Activated CD4-positive, alpha-beta memory T cell treated with anti-CD3 and anti-CD28 coated beads, Interleukin-2, amount 10 ng/mL, durations not matched to agents 7 days and 5 days (primary cell): ENCODE measurements around the gene UTP15. TPM values are rescaled to one million over a fixed set of nuclear protein-coding genes. Genes with fewer than 3 reads are reported as not detected.

ENCODE experiments used
- CTCF ChIA-PET: fragments of 350-600 bp; sonication (Branson Sonifier 250); formaldehyde crosslinking; loops from one replicate; lab custom pipeline; 2021; ENCODE audit warnings: antibody characterized with exemption, inconsistent platforms; lab: Charles Lee
- POLR2A ChIA-PET: fragments of 350-600 bp; sonication (Branson Sonifier 250); formaldehyde crosslinking; loops from one replicate; lab custom pipeline; 2021; ENCODE audit warnings: antibody characterized with exemption; lab: Charles Lee
- DNase-seq: peaks from one replicate; pipeline ENCODE4 v3.0.0-alpha.2; 2020
- H3K27ac Mint-ChIP-seq: one replicate; pipeline ENCODE4 v1.8.0; 2021; ENCODE audit warnings: mild to moderate bottlenecking, mixed read lengths
- H3K27me3 Mint-ChIP-seq: one replicate; pipeline ENCODE4 v1.8.0; 2021; ENCODE audit warnings: mixed read lengths
- H3K36me3 Mint-ChIP-seq: one replicate; pipeline ENCODE4 v1.8.0; 2021; ENCODE audit warnings: low read depth, mixed read lengths
- H3K4me1 Mint-ChIP-seq: one replicate; pipeline ENCODE4 v1.8.0; 2021; ENCODE audit warnings: mixed read lengths
- H3K4me3 Mint-ChIP-seq: one replicate; pipeline ENCODE4 v1.8.0; 2021; ENCODE audit warnings: mild to moderate bottlenecking, mixed read lengths
- H3K9me3 Mint-ChIP-seq: one replicate; pipeline ENCODE4 v1.8.0; 2021; ENCODE audit warnings: mixed read lengths
- total RNA-seq, 2 experiments: library from RNA; stranded (reverse); gene quantifications; one replicate each; pipeline ENCODE4 v1.2.3, GENCODE V29; 2021

Gene UTP15
- total RNA-seq, 2 experiments from 2014 or later: 15.1 to 15.4 TPM

DNA sequence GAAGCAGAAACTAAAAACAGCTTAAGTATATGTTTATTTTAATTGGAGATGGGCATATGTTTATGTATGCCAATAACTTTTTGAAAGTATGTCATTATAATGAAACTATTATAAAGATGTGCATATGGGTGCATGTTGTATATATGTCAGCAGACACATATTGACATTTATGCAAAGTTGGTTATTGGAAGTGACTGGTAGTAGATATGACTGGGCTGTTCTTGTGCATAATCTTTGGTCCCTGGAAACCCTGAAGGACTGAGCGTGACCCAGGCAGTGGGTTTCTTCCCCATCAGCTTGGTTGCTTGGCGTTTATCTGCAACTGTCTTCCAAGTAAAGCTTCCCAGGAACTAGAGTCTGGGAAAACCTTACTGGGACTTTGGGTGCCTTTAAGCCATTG is 25.8 kb upstream of the UTP15 start:
- ChIA-PET POLR2A (interaction anchor here (2.5 kb wide), 1 partner anchor 42 kb away, joined by 6 read pairs; the partner anchor contains the start of gene BTF3), CTCF (interaction anchor here (1.3 to 1.5 kb wide), 2 partner anchors 19 to 20 kb away, joined by 3 to 7 read pairs; no protein-coding TSS in a partner anchor)
- peaks cover 16% of the 10 kb centered on the region for H3K27me3 Mint-ChIP-seq

DNA sequence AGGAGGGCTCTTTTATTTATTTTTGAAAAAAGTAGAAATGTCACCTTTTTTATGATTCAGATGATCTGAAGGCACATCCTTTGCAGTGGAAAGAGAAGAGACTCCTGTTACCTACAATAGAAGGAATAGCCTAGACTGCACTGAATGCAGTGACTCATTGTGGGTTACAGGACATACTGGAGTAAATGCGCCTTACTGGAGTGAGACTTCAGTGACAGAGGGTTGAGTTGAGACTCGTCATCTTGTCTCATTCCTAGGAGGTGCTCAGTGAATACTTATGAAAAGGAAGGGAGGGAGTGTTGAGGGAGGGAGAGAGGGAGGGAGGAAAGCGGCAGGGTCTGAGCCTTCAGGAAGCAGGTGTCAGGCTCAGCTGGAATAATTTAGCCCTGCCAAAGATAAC is 25.4 kb upstream of the UTP15 start:
- Mint-ChIP-seq H3K27me3 (peaks cover 14% of the 10 kb centered on the region), H3K4me3 (no peak overlapping the region), H3K27ac (no peak overlapping the region), H3K9me3 (no peaks in the 10 kb centered on the region), H3K36me3 (no peaks in the 10 kb centered on the region), H3K4me1 (peaks cover 11% of the 10 kb centered on the region)
- DNase-seq: no peak
- ChIA-PET POLR2A (interaction anchor here (2.5 kb wide), 1 partner anchor 43 kb away, joined by 6 read pairs; the partner anchor contains the start of gene BTF3), CTCF (interaction anchor here (1.3 to 1.5 kb wide), 2 partner anchors 19 to 21 kb away, joined by 3 to 7 read pairs; no protein-coding TSS in a partner anchor)

More for the DNA sequence above, 25.8 kb upstream of the UTP15 start:
- Mint-ChIP-seq H3K4me3 (no peak overlapping the region), H3K4me1 (peaks cover 11% of the 10 kb centered on the region), H3K9me3 (no peaks in the 10 kb centered on the region), H3K27ac (no peak overlapping the region), H3K36me3 (no peaks in the 10 kb centered on the region)
- DNase-seq: no peak

DNA sequence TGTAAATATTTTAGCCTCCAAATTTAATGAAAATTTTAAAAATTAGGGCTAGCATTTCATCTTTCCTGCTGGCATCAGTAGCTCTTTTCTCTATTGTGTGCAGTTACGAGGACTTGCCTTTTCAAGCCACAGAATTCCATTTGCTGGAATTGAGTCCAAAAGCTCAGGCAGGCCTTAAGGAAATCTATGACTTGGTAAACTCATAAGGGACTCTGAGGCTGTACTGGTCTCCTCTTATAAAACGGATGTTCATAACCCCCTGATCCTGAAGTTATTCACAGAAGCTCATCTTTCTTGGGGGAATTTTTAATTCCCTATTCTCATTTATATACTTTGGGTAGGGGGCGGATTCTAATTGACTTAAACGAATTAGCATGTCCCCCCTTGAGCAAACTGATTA is 23.5 kb upstream of the UTP15 start:
- Mint-ChIP-seq H3K4me3 (no peak overlapping the region), H3K27me3 (peaks cover 15% of the 10 kb centered on the region), H3K9me3 (no peaks in the 10 kb centered on the region), H3K27ac (no peak overlapping the region), H3K36me3 (no peaks in the 10 kb centered on the region), H3K4me1 (peaks cover 11% of the 10 kb centered on the region)
- CTCF ChIA-PET: interaction anchor here (0.6 to 1.1 kb wide), 2 partner anchors 22 to 693 kb away, joined by 3 read pairs; no protein-coding TSS in a partner anchor
- no peak for DNase-seq
- POLR2A ChIA-PET: interaction anchor here (0.6 kb wide), 1 partner anchor 24 kb away, joined by 3 read pairs; no protein-coding TSS in a partner anchor

DNA sequence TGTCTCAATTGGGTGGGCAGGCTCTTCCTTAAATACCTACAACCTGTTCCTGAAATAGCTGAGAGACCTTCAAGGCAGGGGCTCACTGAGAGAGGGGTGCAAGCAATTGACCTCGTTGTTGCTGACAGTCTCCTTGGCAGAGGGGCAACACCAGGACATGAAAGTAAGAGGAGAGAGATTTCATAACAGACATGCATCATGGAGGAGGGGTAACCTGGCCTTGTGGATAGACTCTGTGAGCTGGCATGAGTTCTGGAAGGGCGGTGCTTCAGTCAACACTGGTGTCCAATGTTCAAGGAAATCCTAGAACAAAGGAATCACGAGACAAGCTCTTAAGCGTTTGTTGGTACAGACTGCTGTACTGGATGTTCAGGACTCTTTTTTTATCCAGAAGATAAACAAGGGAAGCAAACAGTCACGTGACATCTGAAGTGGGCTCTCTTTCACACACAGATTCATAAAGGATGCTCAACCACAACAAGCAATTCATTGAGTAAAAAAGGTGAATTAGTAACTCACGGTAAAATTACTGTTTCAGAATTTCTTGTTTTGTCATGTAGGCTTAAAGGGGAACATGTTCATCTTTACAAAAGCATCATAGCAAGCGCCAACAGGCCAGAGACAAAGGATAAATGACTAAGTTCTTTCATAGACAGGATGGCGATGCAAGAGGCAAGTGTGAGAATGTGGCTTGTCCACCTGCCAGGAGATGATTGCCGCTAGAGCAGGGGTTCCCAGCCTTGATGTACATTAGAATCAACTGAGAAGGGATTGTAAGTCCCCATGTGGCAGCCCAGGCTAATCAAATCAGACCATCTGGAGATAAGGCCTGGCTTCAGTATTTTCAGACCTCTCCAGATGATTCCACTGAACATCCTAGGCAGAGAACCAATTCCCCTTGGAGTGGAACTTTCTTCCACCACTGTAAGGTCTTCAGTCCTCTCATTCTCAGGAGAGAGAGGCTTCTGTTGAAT is 20.8 kb upstream of the UTP15 start:
- H3K4me3 Mint-ChIP-seq: no peak overlapping the region
- POLR2A ChIA-PET: no interaction called here
- H3K27me3 Mint-ChIP-seq: peaks cover 15% of the 10 kb centered on the region
- no peak overlapping the region for H3K27ac Mint-ChIP-seq
- H3K4me1 Mint-ChIP-seq: peaks cover 11% of the 10 kb centered on the region
- H3K36me3 Mint-ChIP-seq: no peaks in the 10 kb centered on the region
- no peak for DNase-seq
- CTCF ChIA-PET: no interaction called here
- H3K9me3 Mint-ChIP-seq: no peaks in the 10 kb centered on the region

DNA sequence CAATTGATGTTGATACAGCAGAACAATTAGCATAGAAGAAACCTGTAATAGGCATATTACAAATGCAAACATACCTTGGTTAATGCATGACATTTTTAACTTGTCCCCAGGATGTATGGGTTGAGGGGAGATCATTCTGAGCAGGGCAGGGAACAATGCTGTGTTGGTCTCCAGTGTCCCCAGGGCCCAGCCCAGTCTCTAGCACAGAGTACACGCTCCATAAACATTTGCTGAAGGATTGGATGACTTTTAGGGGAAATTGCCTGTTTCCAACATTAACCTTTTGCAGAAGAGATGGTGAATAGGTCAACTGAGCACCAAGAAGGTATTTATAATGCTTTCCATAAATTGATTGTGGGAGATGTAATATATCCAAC is 20.2 kb upstream of the UTP15 start:
- DNase-seq: no peak
- Mint-ChIP-seq H3K27me3 (peaks cover 15% of the 10 kb centered on the region), H3K4me1 (peaks cover 9% of the 10 kb centered on the region), H3K36me3 (no peaks in the 10 kb centered on the region), H3K4me3 (no peak overlapping the region), H3K27ac (no peak overlapping the region), H3K9me3 (no peaks in the 10 kb centered on the region)
- POLR2A ChIA-PET: no interaction called here
- CTCF ChIA-PET: no interaction called here

DNA sequence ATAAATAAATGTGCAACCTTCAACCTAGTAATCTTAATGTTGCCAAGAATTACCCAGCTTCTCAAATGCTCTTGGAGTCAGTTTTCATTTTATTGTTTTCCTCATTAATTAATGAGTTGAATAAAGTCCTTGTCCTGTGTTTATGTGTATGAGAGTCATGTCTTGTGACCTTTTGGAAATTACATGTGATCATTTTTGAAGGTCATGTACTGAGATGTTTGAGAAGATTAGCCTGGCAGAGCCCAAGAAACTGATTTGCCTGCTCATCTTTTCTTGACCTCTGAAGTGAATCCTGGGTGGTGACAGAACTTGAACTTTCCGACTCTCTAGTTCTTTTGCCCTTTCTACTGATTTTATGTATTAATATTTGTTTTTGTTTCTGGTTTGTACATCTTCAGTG is 15.5 kb upstream of the UTP15 start:
- H3K9me3 Mint-ChIP-seq: no peaks in the 10 kb centered on the region
- ChIA-PET CTCF (no interaction called here), POLR2A (no interaction called here)
- peaks cover 4% of the 10 kb centered on the region for H3K27me3 Mint-ChIP-seq
- H3K4me1 Mint-ChIP-seq: no peaks in the 10 kb centered on the region
- H3K4me3 Mint-ChIP-seq: no peak overlapping the region
- no peak for DNase-seq
- peaks cover 10% of the 10 kb centered on the region for H3K36me3 Mint-ChIP-seq
- H3K27ac Mint-ChIP-seq: no peak overlapping the region

DNA sequence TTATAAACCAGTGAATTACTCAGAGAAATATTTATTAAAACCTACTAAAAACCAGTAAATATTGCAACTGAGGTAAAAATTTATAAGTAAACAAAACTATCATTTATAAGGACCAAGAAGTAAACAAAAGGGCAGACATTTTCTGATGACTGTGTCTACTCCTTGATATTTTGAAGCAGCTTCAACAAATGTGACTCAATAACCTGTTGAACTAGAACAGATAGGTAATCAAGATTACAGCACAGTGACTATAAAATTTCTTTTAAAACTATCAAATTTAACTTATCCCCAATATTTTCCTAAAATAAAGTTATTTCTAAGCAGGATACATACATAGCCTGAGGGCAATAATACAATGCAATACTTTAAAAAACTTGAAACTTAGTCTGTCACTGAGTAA is 12.9 kb upstream of the UTP15 start:
- H3K9me3 Mint-ChIP-seq: no peaks in the 10 kb centered on the region
- no peak for DNase-seq
- no peaks in the 10 kb centered on the region for H3K4me1 Mint-ChIP-seq
- no peak overlapping the region for H3K4me3 Mint-ChIP-seq
- H3K27me3 Mint-ChIP-seq: no peaks in the 10 kb centered on the region
- H3K27ac Mint-ChIP-seq: no peak overlapping the region
- ChIA-PET CTCF (interaction anchor here (1.1 kb wide), 1 partner anchor 16 kb away, joined by 3 read pairs; no protein-coding TSS in a partner anchor), POLR2A (interaction anchor here (2.1 kb wide), 1 partner anchor 13 kb away, joined by 9 read pairs; the partner anchor contains the start of genes ANKRA2 and UTP15)
- peaks cover 12% of the 10 kb centered on the region for H3K36me3 Mint-ChIP-seq

DNA sequence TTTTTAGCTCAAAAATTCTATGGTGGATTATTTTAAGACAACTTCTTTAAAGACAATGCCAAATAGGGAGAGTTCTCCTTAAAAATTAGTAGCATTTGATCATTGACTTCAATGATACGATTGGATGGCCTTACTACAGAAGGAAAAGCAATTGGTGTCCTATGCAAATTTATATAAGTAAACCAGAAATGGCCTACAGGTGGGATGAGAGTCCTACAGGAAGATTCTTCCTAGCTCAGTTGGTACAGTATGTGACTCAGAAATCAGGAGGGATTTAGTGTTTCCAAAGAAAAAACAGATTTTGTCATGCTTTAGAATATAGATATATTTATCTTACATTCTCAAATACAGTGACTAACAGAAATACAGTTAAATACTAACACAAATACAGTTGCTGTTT is 6.6 kb upstream of the UTP15 start:
- Mint-ChIP-seq H3K4me1 (peaks cover 15% of the 10 kb centered on the region), H3K9me3 (no peaks in the 10 kb centered on the region), H3K27ac (no peak overlapping the region), H3K4me3 (no peak overlapping the region), H3K27me3 (no peaks in the 10 kb centered on the region), H3K36me3 (peaks cover 24% of the 10 kb centered on the region)
- DNase-seq: no peak
- ChIA-PET CTCF (interaction anchor here (1.1 to 1.5 kb wide), 4 partner anchors 19 to 39 kb away, joined by 3 to 4 read pairs (median 4); no protein-coding TSS in a partner anchor), POLR2A (no interaction called here)

DNA sequence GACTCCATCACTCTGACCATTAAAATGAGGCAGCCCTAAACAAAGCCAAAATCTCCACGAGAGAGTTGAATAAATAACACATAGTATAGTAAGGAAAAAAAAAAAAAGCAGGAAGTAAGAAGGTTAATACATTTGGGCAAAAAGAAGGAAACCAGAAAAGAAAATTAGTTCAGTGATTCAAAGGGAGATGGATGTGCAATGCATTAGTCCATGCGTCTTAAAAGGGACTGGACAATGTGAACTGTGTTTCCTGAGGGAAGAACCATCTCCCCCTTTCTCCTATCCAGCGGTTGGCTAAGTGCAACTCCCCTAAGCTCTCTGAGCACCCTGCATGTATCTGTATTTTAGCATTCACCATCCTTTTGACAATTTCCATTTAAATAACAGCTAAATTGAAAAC is 1.5 kb upstream of the UTP15 start:
- no peak for DNase-seq
- H3K9me3 Mint-ChIP-seq: no peaks in the 10 kb centered on the region
- H3K4me3 Mint-ChIP-seq: peak overlapping the region; percentile 91
- POLR2A ChIA-PET: interaction anchor here (0.7 to 4.4 kb wide), 4 partner anchors 15 to 68 kb away, joined by 3 to 55 read pairs (median 6); partner anchors contain the start of gene BTF3
- CTCF ChIA-PET: interaction anchor here (2.2 kb wide), 1 partner anchor 65 kb away, joined by 5 read pairs; the partner anchor contains the start of gene BTF3
- H3K36me3 Mint-ChIP-seq: peaks cover 14% of the 10 kb centered on the region
- peaks cover 44% of the 10 kb centered on the region for H3K4me1 Mint-ChIP-seq
- H3K27ac Mint-ChIP-seq: peak overlapping the region; percentile 12
- no peaks in the 10 kb centered on the region for H3K27me3 Mint-ChIP-seq

DNA sequence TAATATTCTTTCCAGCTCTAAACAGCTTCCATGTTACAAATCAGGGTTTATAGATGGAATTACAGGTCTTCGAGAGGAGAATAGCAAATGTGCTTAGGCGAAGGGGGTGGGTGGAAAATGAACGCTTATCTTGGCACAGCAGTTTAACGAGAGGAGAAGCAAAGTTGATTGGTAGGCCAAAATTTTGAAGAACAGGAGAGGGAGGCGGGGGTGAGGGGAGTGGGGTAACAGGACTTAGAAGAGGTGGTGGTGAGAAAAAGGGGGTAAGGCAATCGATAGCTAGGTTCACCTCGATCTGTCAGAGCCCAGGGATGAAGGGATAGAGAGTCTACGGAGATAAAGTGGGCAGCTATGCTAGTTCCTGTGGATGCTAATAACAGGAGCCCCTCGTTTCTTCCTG is 868 bp upstream of the UTP15 start:
- H3K27ac Mint-ChIP-seq: peak overlapping the region; percentile 95
- peak; percentile 35 for DNase-seq
- H3K9me3 Mint-ChIP-seq: no peaks in the 10 kb centered on the region
- CTCF ChIA-PET: interaction anchor here (1.0 to 2.2 kb wide), 5 partner anchors 27 to 66 kb away, joined by 3 to 10 read pairs (median 4); partner anchors contain the start of gene BTF3
- H3K4me1 Mint-ChIP-seq: peaks cover 44% of the 10 kb centered on the region
- peak overlapping the region; percentile 91 for H3K4me3 Mint-ChIP-seq
- POLR2A ChIA-PET: interaction anchor here (0.7 to 4.4 kb wide), 7 partner anchors 11 to 1489 kb away, joined by 3 to 55 read pairs (median 3); partner anchors contain the start of gene BTF3
- H3K36me3 Mint-ChIP-seq: peaks cover 16% of the 10 kb centered on the region
- no peaks in the 10 kb centered on the region for H3K27me3 Mint-ChIP-seq

DNA sequence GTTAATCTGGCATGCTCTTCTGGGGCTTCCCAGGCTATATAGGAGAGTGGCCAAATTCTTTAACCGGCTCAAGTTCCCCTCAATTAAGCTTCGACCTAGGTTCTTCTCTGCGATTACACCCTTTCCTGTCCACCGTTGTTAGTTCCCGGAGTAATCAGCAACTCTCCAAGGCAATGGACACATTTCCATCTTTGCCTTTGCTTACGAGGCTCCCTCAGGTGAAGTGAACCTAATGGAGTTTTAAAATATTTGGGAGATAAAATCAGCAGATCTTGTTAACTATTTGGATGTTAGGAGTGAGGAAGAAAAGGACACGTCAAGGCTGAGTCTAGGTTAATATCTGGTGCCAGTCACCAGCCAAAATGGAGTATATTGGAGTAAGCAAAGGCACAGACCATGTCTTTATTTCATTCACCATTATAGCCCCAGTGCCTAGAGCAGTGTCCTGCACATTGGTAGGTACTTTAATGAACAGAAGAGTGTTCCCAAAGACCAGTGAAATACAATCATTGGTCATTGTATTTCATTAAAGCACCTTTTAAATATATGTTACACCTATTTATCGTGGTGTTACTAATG is 515 bp downstream of the UTP15 start:
- H3K9me3 Mint-ChIP-seq: no peaks in the 10 kb centered on the region
- POLR2A ChIA-PET: interaction anchor here (0.7 to 4.4 kb wide), 7 partner anchors 10 to 1836 kb away, joined by 3 to 55 read pairs (median 3); partner anchors contain the start of gene BTF3
- CTCF ChIA-PET: interaction anchor here (0.7 to 2.2 kb wide), 3 partner anchors 25 to 395 kb away, joined by 3 to 10 read pairs (median 3); no protein-coding TSS in a partner anchor

More for the DNA sequence above, 515 bp downstream of the UTP15 start:
- no peak for DNase-seq
- Mint-ChIP-seq H3K27ac (peak overlapping the region; percentile 95), H3K4me1 (peaks cover 39% of the 10 kb centered on the region), H3K36me3 (peaks cover 18% of the 10 kb centered on the region), H3K27me3 (no peaks in the 10 kb centered on the region), H3K4me3 (peak overlapping the region; percentile 91)
